ENCODE data around the gene PHC3.

The PHC3 gene

GRCh38 chr3:170179432-170179831 is 2.1 kb downstream of the PHC3 start:
- Histone ChIP-seq H3K27me3 (replicated peaks; ENCODE audit: control insufficient read depth, insufficient read depth, low read length) (no peaks in the 10 kb centered on the region), H3K36me3 (ENCODE audit: control insufficient read depth, insufficient read depth, low read length) (peaks cover 4% of the 10 kb centered on the region; the same call in 1 of the 2 replicates), H3K4me3 (replicated peaks; ENCODE audit: low read depth, low read length) (peak overlapping the region; percentile 93)
- no peak for DNase-seq (ENCODE audit: extremely low read depth, insufficient read length)
- TF ChIP-seq CTCF (IDR thresholded peaks at IDR 0.05; ENCODE audit: insufficient read depth, low read length, poor library complexity, severe bottlenecking), result no peak

DNA sequence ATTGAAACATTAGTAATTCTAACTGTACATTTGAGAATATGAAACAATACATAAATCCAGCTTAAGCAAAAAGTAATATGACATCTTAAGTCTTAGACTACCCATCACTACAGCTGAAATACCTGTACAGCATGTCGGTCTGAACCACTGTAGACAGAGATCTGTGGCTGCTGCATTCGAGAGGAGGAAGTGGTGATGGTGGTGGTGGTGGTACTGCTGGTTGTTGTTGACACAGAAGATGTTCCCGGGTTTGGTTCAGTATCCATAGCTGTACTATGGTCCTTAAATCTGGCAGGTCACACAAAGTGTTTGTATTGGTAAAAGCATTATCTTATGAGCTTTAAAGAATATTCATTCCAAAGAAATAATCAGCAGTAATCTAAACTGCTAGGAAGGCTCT is 2.9 kb downstream of the PHC3 start:
- peaks cover 4% of the 10 kb centered on the region; the same call in 1 of the 2 replicates for H3K36me3 ChIP-seq (ENCODE audit: control insufficient read depth, insufficient read depth, low read length)
- H3K4me3 ChIP-seq (replicated peaks; ENCODE audit: low read depth, low read length), result peak overlapping the region; percentile 93
- no peak for TF ChIP-seq CTCF (IDR thresholded peaks at IDR 0.05; ENCODE audit: insufficient read depth, low read length, poor library complexity, severe bottlenecking)
- H3K27me3 ChIP-seq (replicated peaks; ENCODE audit: control insufficient read depth, insufficient read depth, low read length), result no peaks in the 10 kb centered on the region
- no peak for DNase-seq (ENCODE audit: extremely low read depth, insufficient read length)

- Histone ChIP-seq H3K27me3 (replicated peaks; ENCODE audit: control insufficient read depth, insufficient read depth, low read length) (no peaks in the 10 kb centered on the region), H3K4me3 (replicated peaks; ENCODE audit: low read depth, low read length) (peak overlapping the region; percentile 6), H3K36me3 (ENCODE audit: control insufficient read depth, insufficient read depth, low read length) (peaks cover 6% of the 10 kb centered on the region)
- TF ChIP-seq CTCF (IDR thresholded peaks at IDR 0.05; ENCODE audit: insufficient read depth, low read length, poor library complexity, severe bottlenecking), result no peak
- peak; percentile 44 for DNase-seq (ENCODE audit: extremely low read depth, insufficient read length)
Observed at GRCh38 chr3:170171563-170171962, 10.0 kb downstream of the PHC3 start.

DNA sequence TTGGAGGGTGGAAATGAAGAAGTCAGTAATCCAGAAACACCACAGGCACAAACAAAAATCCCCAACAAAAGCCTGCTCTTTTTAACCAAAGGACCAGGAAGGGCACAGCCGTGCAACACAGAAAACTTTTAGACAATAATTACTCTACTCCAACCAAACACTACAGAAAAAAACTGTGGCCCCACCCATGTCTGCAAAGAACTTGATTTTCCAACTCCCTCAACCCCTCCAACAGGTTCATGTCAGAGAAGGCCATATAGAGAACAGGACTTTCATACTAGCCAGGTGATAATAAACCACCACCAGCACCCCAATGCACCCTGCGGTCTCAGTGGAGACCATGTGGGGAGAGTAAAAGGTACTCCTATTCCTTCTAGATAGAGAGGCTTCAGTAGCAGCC is 16.8 kb downstream of the PHC3 start:
- TF ChIP-seq CTCF (IDR thresholded peaks at IDR 0.05; ENCODE audit: insufficient read depth, low read length, poor library complexity, severe bottlenecking), result no peak
- Histone ChIP-seq H3K4me3 (replicated peaks; ENCODE audit: low read depth, low read length) (no peak overlapping the region), H3K36me3 (ENCODE audit: control insufficient read depth, insufficient read depth, low read length) (peaks cover 7% of the 10 kb centered on the region), H3K27me3 (replicated peaks; ENCODE audit: control insufficient read depth, insufficient read depth, low read length) (no peaks in the 10 kb centered on the region)
- no peak for DNase-seq (ENCODE audit: extremely low read depth, insufficient read length)

DNA sequence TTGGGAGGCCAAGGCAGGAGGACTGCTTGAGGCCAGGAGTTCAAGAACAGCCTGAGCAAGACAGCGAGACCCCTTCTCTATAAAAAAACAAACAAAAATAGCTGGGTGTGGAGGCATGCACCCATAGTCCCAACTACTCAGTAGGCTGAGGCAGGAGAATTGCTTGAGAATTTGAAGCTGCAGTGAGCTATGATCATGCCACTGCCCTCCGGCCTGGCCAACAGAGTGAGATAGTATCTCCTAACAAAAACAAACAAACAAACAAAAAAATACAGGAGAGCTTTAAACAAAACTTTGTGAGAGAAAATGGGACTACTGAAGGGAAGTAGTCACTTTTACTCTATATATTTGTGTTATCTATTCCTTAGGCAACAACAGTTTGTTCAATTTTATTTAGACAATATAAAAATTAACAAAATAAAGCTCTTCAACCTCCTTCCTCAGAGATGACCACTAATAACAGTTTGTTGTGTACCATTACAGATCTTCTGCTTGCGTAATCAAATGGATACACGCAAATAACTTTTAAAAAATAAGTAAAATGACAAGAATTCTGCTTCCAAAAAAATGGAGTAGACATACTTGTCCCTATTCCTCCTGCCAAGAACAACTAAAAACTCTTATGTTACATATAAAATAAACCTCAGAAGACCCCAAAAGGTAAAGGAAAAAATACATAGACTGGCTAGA is 17.4 kb downstream of the PHC3 start:
- H3K36me3 ChIP-seq (ENCODE audit: control insufficient read depth, insufficient read depth, low read length), result peaks cover 7% of the 10 kb centered on the region
- no peak for TF ChIP-seq CTCF (IDR thresholded peaks at IDR 0.05; ENCODE audit: insufficient read depth, low read length, poor library complexity, severe bottlenecking)
- no peak for DNase-seq (ENCODE audit: extremely low read depth, insufficient read length)
- no peaks in the 10 kb centered on the region for H3K27me3 ChIP-seq (replicated peaks; ENCODE audit: control insufficient read depth, insufficient read depth, low read length)
- no peak overlapping the region for H3K4me3 ChIP-seq (replicated peaks; ENCODE audit: low read depth, low read length)

- no peak for TF ChIP-seq CTCF (IDR thresholded peaks at IDR 0.05; ENCODE audit: insufficient read depth, low read length, poor library complexity, severe bottlenecking)
- H3K36me3 ChIP-seq (ENCODE audit: control insufficient read depth, insufficient read depth, low read length), result peaks cover 7% of the 10 kb centered on the region
- H3K4me3 ChIP-seq (replicated peaks; ENCODE audit: low read depth, low read length), result no peak overlapping the region
- no peak for DNase-seq (ENCODE audit: extremely low read depth, insufficient read length)
- H3K27me3 ChIP-seq (replicated peaks; ENCODE audit: control insufficient read depth, insufficient read depth, low read length), result no peaks in the 10 kb centered on the region
Observed at GRCh38 chr3:170162630-170163029, 18.9 kb downstream of the PHC3 start.

Measured in GM06990 (cell line).